WI38 (cell line): Measurements from ENCODE around the gene SMC6.

Experiments
- H3K4me3 ChIP-seq: 2 replicates; pipeline ENCODE4 v1.5.1; 2011; ENCODE audit warnings: low read depth, mild to moderate bottlenecking, control low read depth, low read length
- TF ChIP-seq, protein P1 (sequence below): IDR thresholded peaks from 2 replicates; pipeline ENCODE4 v1.5.1; 2012; ENCODE audit warnings: low read depth, mild to moderate bottlenecking, control low read depth, low read length

The SMC6 gene

DNA sequence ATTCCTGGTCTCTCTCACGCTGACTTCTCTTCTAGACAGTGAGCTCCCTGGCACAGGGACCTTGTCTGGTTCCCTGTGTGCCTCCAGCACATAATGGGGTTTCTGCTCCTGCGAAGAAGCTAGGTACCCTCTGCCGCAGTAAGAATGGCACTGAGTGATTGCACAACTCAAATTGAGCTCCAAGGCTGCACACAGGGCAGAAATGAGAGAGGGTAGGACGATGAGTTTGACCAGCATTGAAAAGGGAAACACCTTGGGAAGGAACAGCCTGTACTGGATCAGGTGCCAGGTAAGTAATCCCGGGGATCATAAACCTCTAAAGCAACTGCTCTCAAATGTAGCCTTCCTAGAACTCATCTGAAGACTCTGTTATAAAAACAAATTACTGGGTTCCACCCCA lies 41.7 kb upstream of the SMC6 start:
- TF ChIP-seq, protein P1, sequence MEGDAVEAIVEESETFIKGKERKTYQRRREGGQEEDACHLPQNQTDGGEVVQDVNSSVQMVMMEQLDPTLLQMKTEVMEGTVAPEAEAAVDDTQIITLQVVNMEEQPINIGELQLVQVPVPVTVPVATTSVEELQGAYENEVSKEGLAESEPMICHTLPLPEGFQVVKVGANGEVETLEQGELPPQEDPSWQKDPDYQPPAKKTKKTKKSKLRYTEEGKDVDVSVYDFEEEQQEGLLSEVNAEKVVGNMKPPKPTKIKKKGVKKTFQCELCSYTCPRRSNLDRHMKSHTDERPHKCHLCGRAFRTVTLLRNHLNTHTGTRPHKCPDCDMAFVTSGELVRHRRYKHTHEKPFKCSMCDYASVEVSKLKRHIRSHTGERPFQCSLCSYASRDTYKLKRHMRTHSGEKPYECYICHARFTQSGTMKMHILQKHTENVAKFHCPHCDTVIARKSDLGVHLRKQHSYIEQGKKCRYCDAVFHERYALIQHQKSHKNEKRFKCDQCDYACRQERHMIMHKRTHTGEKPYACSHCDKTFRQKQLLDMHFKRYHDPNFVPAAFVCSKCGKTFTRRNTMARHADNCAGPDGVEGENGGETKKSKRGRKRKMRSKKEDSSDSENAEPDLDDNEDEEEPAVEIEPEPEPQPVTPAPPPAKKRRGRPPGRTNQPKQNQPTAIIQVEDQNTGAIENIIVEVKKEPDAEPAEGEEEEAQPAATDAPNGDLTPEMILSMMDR = no peak
- no peak overlapping the region for H3K4me3 ChIP-seq

DNA sequence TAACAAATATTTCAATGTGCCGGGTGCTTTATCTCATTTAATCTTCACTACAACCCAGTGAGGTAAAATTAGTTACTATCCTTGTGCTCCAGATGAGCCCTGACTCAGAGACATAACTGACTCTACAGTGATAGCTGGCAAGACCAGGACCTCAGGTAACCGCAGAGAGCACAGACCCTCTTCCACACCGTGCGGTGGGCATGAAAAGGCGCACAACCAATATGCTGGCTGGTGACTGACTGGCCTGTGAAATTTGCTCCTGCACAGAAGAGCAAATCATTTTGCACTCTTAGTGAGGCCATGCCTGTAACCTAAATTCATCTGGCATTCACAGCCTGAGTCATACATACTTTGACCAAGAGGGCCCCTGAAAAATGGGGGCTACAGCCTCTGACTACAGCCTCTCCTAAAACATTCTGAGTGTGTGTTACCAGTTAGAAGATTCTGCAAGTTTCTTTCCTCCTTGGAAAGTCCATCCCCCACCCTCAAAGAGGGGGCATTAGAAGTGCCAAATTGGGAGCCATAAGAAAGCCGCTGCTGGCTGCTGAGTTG lies 40.3 kb upstream of the SMC6 start:
- TF ChIP-seq, protein P1 = no peak
- H3K4me3 ChIP-seq = no peak overlapping the region

DNA sequence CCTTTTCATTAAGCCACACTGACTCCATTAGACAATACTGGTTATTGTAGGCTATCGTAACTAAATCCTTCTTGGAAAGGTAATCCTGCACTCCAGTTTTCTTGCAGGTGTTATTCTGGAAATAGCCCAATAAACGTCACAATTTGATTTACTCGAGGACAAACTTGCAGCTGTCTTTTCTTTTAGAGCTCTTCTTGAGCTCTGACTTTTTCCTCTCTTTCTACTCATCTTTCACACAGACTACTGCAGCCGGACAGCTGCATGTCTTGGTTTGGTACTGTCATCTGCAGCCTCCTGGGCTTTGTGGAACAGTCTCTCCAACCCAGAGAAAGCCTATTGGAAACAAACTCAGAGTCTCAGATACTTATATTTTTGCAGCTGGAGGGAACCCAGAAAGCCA lies 39.7 kb upstream of the SMC6 start:
- TF ChIP-seq, protein P1 = no peak
- H3K4me3 ChIP-seq = no peak overlapping the region

DNA sequence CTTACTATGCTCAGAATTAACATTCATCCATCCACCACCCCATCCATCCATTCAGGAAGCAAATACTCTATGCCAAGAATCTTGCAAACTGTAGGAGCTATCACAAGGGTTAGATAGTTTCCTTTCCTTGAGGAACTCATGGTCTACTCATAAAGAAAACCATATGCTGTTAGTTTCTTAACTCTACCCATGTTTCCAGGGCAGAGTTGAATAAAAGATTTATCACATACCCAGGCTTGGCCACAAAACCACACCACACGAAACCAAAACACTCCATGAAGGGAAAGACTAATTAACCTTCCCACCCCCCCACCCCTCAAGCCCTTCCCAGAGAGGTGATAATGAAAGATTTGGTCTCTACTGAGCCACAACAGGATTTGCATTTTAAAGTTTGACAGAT lies 38.9 kb upstream of the SMC6 start:
- TF ChIP-seq, protein P1 = no peak
- H3K4me3 ChIP-seq = no peak overlapping the region

DNA sequence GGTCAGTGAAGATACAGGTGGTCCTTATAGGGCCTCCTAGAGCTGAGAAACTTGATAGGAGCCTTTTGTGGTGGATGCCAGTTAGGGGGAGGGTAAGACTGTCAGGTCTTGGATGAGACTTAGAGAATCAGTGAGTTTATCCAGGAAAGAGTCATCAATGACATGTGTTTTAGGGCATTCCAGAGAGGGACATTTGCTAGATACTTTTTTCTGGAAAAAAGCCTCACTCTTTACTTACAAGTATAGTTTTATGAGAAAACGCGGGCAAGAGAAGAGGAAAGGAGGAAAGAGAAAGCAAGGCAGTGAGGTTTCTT lies 38.2 kb upstream of the SMC6 start:
- TF ChIP-seq, protein P1 = no peak

DNA sequence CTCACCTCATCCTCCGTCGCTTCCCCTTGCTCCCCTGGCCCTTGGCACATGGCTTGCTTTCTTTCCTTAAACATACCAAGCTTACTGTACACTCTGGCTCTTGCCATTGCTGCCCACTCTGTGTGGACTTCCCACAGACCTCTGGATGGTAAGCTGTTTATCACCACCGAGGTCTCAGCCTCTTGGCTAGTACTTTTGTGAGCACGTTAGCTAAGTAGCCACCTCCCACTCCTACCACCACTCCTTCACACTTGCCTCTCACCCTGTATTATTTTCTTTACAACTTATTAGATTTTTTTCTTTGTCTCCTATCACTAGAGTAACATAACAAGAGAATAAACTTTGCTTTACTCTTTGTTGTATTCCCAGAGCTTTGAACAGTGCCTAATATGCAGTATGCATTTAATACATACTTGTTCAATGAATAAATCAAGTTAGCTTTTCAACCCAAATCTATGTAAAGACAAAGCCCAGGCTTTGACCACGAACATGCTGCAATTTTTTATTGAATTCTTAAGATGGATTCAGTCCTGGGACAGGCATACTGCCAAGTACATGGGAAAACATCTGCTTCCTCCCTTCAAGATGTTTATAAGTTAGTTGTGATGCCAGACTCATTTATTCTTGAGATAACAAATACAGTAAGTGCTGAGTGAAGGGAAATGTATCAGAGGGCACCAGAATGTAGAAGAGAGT lies 37.7 kb upstream of the SMC6 start:
- no peak overlapping the region for H3K4me3 ChIP-seq

More for the DNA sequence above, 38.2 kb upstream of the SMC6 start:
- H3K4me3 ChIP-seq = no peak overlapping the region

DNA sequence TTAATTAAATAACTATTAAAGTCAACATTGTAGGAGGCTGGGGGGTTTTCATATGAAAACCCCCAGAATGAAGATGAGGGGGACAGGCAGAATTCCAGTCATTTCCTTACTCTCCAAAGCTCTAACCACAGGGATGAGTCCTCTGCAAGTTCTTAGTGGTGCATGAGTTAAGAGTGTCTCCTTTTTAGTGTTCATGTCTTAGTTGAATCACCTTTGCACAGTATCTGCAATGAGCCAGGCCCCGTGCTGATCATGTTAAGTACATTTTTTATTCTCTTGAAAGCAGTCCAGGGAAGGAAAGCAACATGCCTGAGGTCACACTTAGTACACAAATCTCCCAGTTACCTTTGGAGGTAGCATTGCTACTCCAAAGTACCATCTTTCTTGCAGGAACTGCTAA lies 36.9 kb upstream of the SMC6 start:
- no peak overlapping the region for H3K4me3 ChIP-seq

More for the DNA sequence above, 37.7 kb upstream of the SMC6 start:
- TF ChIP-seq, protein P1 = no peak

More for the DNA sequence above, 36.9 kb upstream of the SMC6 start:
- TF ChIP-seq, protein P1 = no peak
